GM19438 (cell line): ENCODE measurements around the gene EFNA5.

Source experiments
- ATAC-seq: cut with Tn5 transposase; IDR thresholded peaks from one replicate; pipeline ENCODE4 v1.9.1; 2021; ENCODE audit warnings: low read depth; ENCODE audit not compliant: unreplicated experiment

EFNA5 gene

GRCh38 chr5:107673368-107674136 is 2.8 kb upstream of the EFNA5 start:
- ATAC-seq, result peak; percentile 55

- no peak for ATAC-seq
Measured at GRCh38 chr5:107673039-107673367, 2.3 kb upstream of the EFNA5 start.

GRCh38 chr5:107672211-107673038 is 1.7 kb upstream of the EFNA5 start:
- ATAC-seq, result no peak

- no peak for ATAC-seq
Measured at GRCh38 chr5:107671742-107672210, 1.0 kb upstream of the EFNA5 start.

GRCh38 chr5:107670087-107670931 is 428 bp downstream of the EFNA5 start:
- peak; percentile 22 for ATAC-seq

- no peak for ATAC-seq
Measured at GRCh38 chr5:107669096-107670031, 1.4 kb downstream of the EFNA5 start.

- no peak for ATAC-seq
Measured at GRCh38 chr5:107668154-107669095, 2.3 kb downstream of the EFNA5 start.

- no peak for ATAC-seq
Measured at GRCh38 chr5:107666051-107666655, 4.6 kb downstream of the EFNA5 start.

- ATAC-seq, result no peak
Measured at GRCh38 chr5:107665036-107665570, 5.6 kb downstream of the EFNA5 start.

- ATAC-seq, result no peak
Measured at GRCh38 chr5:107663697-107664096, 7.0 kb downstream of the EFNA5 start.

GRCh38 chr5:107661650-107662044 is 9.1 kb downstream of the EFNA5 start:
- no peak for ATAC-seq

GRCh38 chr5:107661038-107661649 is 9.6 kb downstream of the EFNA5 start:
- no peak for ATAC-seq

GRCh38 chr5:107658528-107658927 is 12.2 kb downstream of the EFNA5 start:
- no peak for ATAC-seq

GRCh38 chr5:107655831-107656230 is 14.9 kb downstream of the EFNA5 start:
- no peak for ATAC-seq

- ATAC-seq, result no peak
Measured at GRCh38 chr5:107654827-107655226, 15.9 kb downstream of the EFNA5 start.

- ATAC-seq, result no peak
Measured at GRCh38 chr5:107653685-107654084, 17.1 kb downstream of the EFNA5 start.

GRCh38 chr5:107652839-107653607 is 17.7 kb downstream of the EFNA5 start:
- no peak for ATAC-seq
